H9 (cell line): ENCODE results near the gene TMCC2. TPM values are rescaled to one million over a fixed set of nuclear protein-coding genes. Genes with fewer than 3 reads are reported as not detected.

Experiments used
- DNase-seq: peaks from one replicate; pipeline ENCODE4 v3.0.0-alpha.2; 2017
- H2AFZ ChIP-seq: one replicate; pipeline ENCODE4 v1.6.1; 2013; ENCODE audit warnings: mild to moderate bottlenecking, low read length, control low read depth, moderate library complexity
- H2AK5ac ChIP-seq: 2 replicates; pipeline ENCODE4 v1.6.1; 2013; ENCODE audit warnings: low read length, control low read depth, mixed read lengths; ENCODE audit not compliant: insufficient read length
- H2BK120ac ChIP-seq: one replicate; pipeline ENCODE4 v1.6.1; 2013; ENCODE audit warnings: low read depth, mild to moderate bottlenecking, low read length, control low read depth, inconsistent platforms; ENCODE audit not compliant: poor library complexity, severe bottlenecking
- H2BK12ac ChIP-seq: 2 replicates; pipeline ENCODE4 v1.6.1; 2013; ENCODE audit warnings: low read length, control low read depth, mixed read lengths, low read depth; ENCODE audit not compliant: insufficient read length
- H2BK15ac ChIP-seq: 2 replicates; pipeline ENCODE4 v1.6.1; 2013; ENCODE audit warnings: low read depth, low read length, control low read depth
- H2BK20ac ChIP-seq: one replicate; pipeline ENCODE4 v1.6.1; 2013; ENCODE audit warnings: low read depth, mild to moderate bottlenecking, low read length, control low read depth, inconsistent platforms; ENCODE audit not compliant: poor library complexity, severe bottlenecking
- H2BK5ac ChIP-seq: 2 replicates; pipeline ENCODE4 v1.6.1; 2013; ENCODE audit warnings: low read length, control low read depth, mixed read lengths; ENCODE audit not compliant: insufficient read length
- H3K14ac ChIP-seq: 2 replicates; pipeline ENCODE4 v1.6.1; 2013; ENCODE audit warnings: low read length, control low read depth; ENCODE audit not compliant: insufficient read depth
- H3K18ac ChIP-seq: 2 replicates; pipeline ENCODE4 v1.6.1; 2013; ENCODE audit warnings: low read depth, mild to moderate bottlenecking, mixed read lengths, low read length, control low read depth; ENCODE audit not compliant: insufficient read length
- H3K23ac ChIP-seq: 2 replicates; pipeline ENCODE4 v1.6.1; 2013; ENCODE audit warnings: low read length, control low read depth, mixed read lengths, low read depth; ENCODE audit not compliant: insufficient read length
- H3K23me2 ChIP-seq: 2 replicates; pipeline ENCODE4 v1.6.1; 2013; ENCODE audit warnings: low read depth, mild to moderate bottlenecking, mixed read lengths, low read length, control low read depth; ENCODE audit not compliant: insufficient read length, poor library complexity, severe bottlenecking
- H3K27ac ChIP-seq: 2 replicates; pipeline ENCODE4 v1.5.1; 2013; ENCODE audit warnings: low read length, control low read depth, mixed read lengths, low read depth; ENCODE audit not compliant: insufficient read length
- H3K27me3 ChIP-seq: 2 replicates; pipeline ENCODE4 v1.6.1; 2013; ENCODE audit warnings: low read length, control low read depth, inconsistent platforms; ENCODE audit not compliant: insufficient read depth
- H3K4ac ChIP-seq: 2 replicates; pipeline ENCODE4 v1.6.1; 2013; ENCODE audit warnings: low read depth, mild to moderate bottlenecking, control low read depth, inconsistent platforms, low read length, moderate library complexity
- H3K4me1 ChIP-seq: 2 replicates; pipeline ENCODE4 v1.6.1; 2013; ENCODE audit warnings: low read length, control low read depth, inconsistent platforms; ENCODE audit not compliant: insufficient read depth
- H3K4me2 ChIP-seq: 2 replicates; pipeline ENCODE4 v1.6.1; 2013; ENCODE audit warnings: low read length, control low read depth, mixed read lengths; ENCODE audit not compliant: insufficient read length, insufficient read depth
- H3K56ac ChIP-seq: 2 replicates; pipeline ENCODE4 v1.6.1; 2013; ENCODE audit warnings: low read depth, mild to moderate bottlenecking, mixed read lengths, low read length, control low read depth; ENCODE audit not compliant: insufficient read length
- H3K79me1 ChIP-seq: 2 replicates; pipeline ENCODE4 v1.6.1; 2013; ENCODE audit warnings: low read depth, mild to moderate bottlenecking, moderate library complexity, low read length, control low read depth, inconsistent platforms; ENCODE audit not compliant: insufficient read depth, poor library complexity, severe bottlenecking
- H3K79me2 ChIP-seq: 2 replicates; pipeline ENCODE4 v1.6.1; 2013; ENCODE audit warnings: low read length, control low read depth, inconsistent platforms; ENCODE audit not compliant: insufficient read depth
- H3K9ac ChIP-seq: 2 replicates; pipeline ENCODE4 v1.6.1; 2013; ENCODE audit warnings: low read length, control low read depth, mixed read lengths; ENCODE audit not compliant: insufficient read length; ENCODE audit errors: extremely low read depth
- H3K9me3 ChIP-seq: one replicate; pipeline ENCODE4 v1.6.1; 2013; ENCODE audit warnings: low read depth, low read length, inconsistent platforms; ENCODE audit not compliant: control insufficient read depth
- H3T11ph ChIP-seq: one replicate; pipeline ENCODE4 v1.6.1; 2013; ENCODE audit warnings: mild to moderate bottlenecking, low read length, control low read depth, inconsistent platforms
- H4K20me1 ChIP-seq: one replicate; pipeline ENCODE4 v1.6.1; 2013; ENCODE audit not compliant: control insufficient read depth, insufficient read length, insufficient read depth
- H4K5ac ChIP-seq: 2 replicates; pipeline ENCODE4 v1.6.1; 2013; ENCODE audit warnings: low read depth, mild to moderate bottlenecking, mixed read lengths, low read length, control low read depth; ENCODE audit not compliant: insufficient read length
- H4K8ac ChIP-seq: replicated peaks from 2 replicates; pipeline ENCODE4 v1.6.1; 2013; ENCODE audit warnings: low read length, control low read depth, mixed read lengths, low read depth; ENCODE audit not compliant: insufficient read length
- H4K91ac ChIP-seq: 2 replicates; pipeline ENCODE4 v1.6.1; 2013; ENCODE audit warnings: low read depth, mild to moderate bottlenecking, moderate library complexity, mixed read lengths, low read length, control low read depth; ENCODE audit not compliant: insufficient read length
- H3K27ac Mint-ChIP-seq, 3 experiments: 2 replicates in 2 of 3; 3 replicates in 1 of 3; pipeline ENCODE4 v1.8.0; 2020 to 2021; ENCODE audit warnings: mixed read lengths in 3 of 3, mild to moderate bottlenecking in 1 of 3, moderate library complexity in 1 of 3
- H3K27me3 Mint-ChIP-seq: 2 replicates; pipeline ENCODE4 v1.8.0; 2021; ENCODE audit warnings: low read depth, mild to moderate bottlenecking, moderate library complexity, mixed read lengths
- H3K36me3 Mint-ChIP-seq, 3 experiments: 2 replicates in 2 of 3; 3 replicates in 1 of 3; pipeline ENCODE4 v1.8.0; 2020 to 2021; ENCODE audit warnings: low read depth in 3 of 3, mixed read lengths in 3 of 3; ENCODE audit not compliant: insufficient read depth in 1 of 3
- H3K4me1 Mint-ChIP-seq, 2 experiments: 2 replicates each; pipeline ENCODE4 v1.8.0; 2020; ENCODE audit warnings: mixed read lengths in 2 of 2
- H3K4me3 Mint-ChIP-seq, 2 experiments: 2 replicates in 1 of 2; 3 replicates in 1 of 2; pipeline ENCODE4 v1.8.0; 2020 to 2021; ENCODE audit warnings: mild to moderate bottlenecking in 2 of 2, mixed read lengths in 2 of 2, moderate library complexity in 1 of 2
- H3K9me3 Mint-ChIP-seq, 2 experiments: 2 replicates in 1 of 2; 3 replicates in 1 of 2; pipeline ENCODE4 v1.8.0; 2020; ENCODE audit warnings: mild to moderate bottlenecking in 2 of 2, mixed read lengths in 2 of 2, moderate library complexity in 1 of 2
- CTCF ChIP-seq: fragments of 200-600 bp; sonication (generic); conservative IDR thresholded peaks from 3 replicates; pipeline ENCODE4 v1.8.0; 2021; ENCODE audit warnings: antibody characterized with exemption, mild to moderate bottlenecking
- WGBS: extraction: QIAGEN DNeasy Blood & Tissue Kit; methylation state at CpG from one replicate; pipeline ENCODE4 v1.1.7; 2013; ENCODE audit warnings: missing lambda C conversion rate, low lambda C conversion rate, mixed read lengths; ENCODE audit not compliant: insufficient read length; ENCODE audit errors: extremely low coverage; 5-methylcytosine and 5-hydroxymethylcytosine counted together
- total RNA-seq: library from RNA; stranded (reverse); gene quantifications from 2 replicates; pipeline ENCODE4 v1.2.1, GENCODE V29; 2021

Gene TMCC2
- total RNA-seq, 1 experiment from 2014 or later = 11.7 TPM

- Histone ChIP-seq H2BK120ac (no peak overlapping the region), H3K4ac (no peak overlapping the region), H3K14ac (peak overlapping the region; percentile 22; the same call in 1 of the 2 replicates), H3K27me3 (no peaks in the 10 kb centered on the region), H4K8ac (no peak overlapping the region), H3K4me1 (peaks cover 38% of the 10 kb centered on the region), H2BK20ac (no peak overlapping the region), H3K18ac (no peak overlapping the region), H3K9me3 (no peaks in the 10 kb centered on the region), H3K4me2 (no peak overlapping the region), H4K91ac (no peak overlapping the region), H3K79me1 (peaks cover 14% of the 10 kb centered on the region), H2BK15ac (no peak overlapping the region), H2AK5ac (no peak overlapping the region), H4K5ac (no peak overlapping the region), H3K23ac (no peak overlapping the region), H2AFZ (no peak overlapping the region), H3K56ac (no peak overlapping the region), H3K79me2 (peaks cover 38% of the 10 kb centered on the region; the same call in 1 of the 2 replicates), H2BK12ac (no peak overlapping the region), H4K20me1 (no peaks in the 10 kb centered on the region), H3K23me2 (peaks cover 8% of the 10 kb centered on the region), H3T11ph (no peak overlapping the region), H3K9ac (no peak overlapping the region), H2BK5ac (no peak overlapping the region), H3K27ac (no peak overlapping the region)
- H3K36me3 Mint-ChIP-seq = peaks cover 18 to 46% (median 37%) of the 10 kb centered on the region in 3 experiments; a peak in 6 of 7 replicates
- TF ChIP-seq CTCF = no peak
- no peaks in the 10 kb centered on the region for H3K9me3 Mint-ChIP-seq
- no peak for DNase-seq
- H3K4me3 Mint-ChIP-seq = peak overlapping the region in 1 of 2 experiments; percentile 79; a peak in 3 of 5 replicates
- H3K4me1 Mint-ChIP-seq = peaks cover 83 to 85% of the 10 kb centered on the region in 2 experiments
- WGBS = no CpG with 5 or more reads among the region's 5 CpGs
- peak overlapping the region in 2 of 3 experiments; percentile 76 to 96; a peak in 4 of 7 replicates for H3K27ac Mint-ChIP-seq
- H3K27me3 Mint-ChIP-seq = peaks cover 3% of the 10 kb centered on the region
Observed at GRCh38 chr1:205315008-205315618, 87.4 kb downstream of the TMCC2 start.
